ENCODE results near the gene AK3. TPM values are rescaled to one million over a fixed set of nuclear protein-coding genes. Genes with fewer than 3 reads are reported as not detected.

Gene AK3
- total RNA-seq, 1 experiment from 2014 or later, result 41.5 TPM

- H2BK15ac ChIP-seq (ENCODE audit: low read depth, low read length), result no peak overlapping the region
- no peak overlapping the region for H2BK120ac ChIP-seq (ENCODE audit: low read depth, low read length, poor library complexity, severe bottlenecking)
- H3K4me1 Mint-ChIP-seq, result no peaks in the 10 kb centered on the region
- H3K4me3 Mint-ChIP-seq, result no peak overlapping the region
- WGBS (ENCODE audit: extremely low coverage, insufficient read length, low lambda C conversion rate), result no CpG with 5 or more reads among the region's 4 CpGs
- H3K9me3 Mint-ChIP-seq, result no peaks in the 10 kb centered on the region
- no peak overlapping the region for H2BK20ac ChIP-seq (ENCODE audit: low read depth, low read length, poor library complexity, severe bottlenecking)
- H3K27ac ChIP-seq (ENCODE audit: insufficient read length, low read depth, low read length), result no peak overlapping the region
- peaks cover 1% of the 10 kb centered on the region; the same call in 1 of the 2 replicates for H3K79me2 ChIP-seq (ENCODE audit: insufficient read depth, low read length)
- H3K4ac ChIP-seq (ENCODE audit: low read depth, low read length), result no peak overlapping the region
- H2BK12ac ChIP-seq (ENCODE audit: insufficient read length, low read depth, low read length), result no peak overlapping the region
- no peaks in the 10 kb centered on the region for H3K4me1 ChIP-seq (ENCODE audit: insufficient read depth, low read length)
- no peaks in the 10 kb centered on the region for H4K20me1 ChIP-seq (ENCODE audit: control insufficient read depth, insufficient read depth, insufficient read length)
- no peak overlapping the region for H3K23ac ChIP-seq (ENCODE audit: insufficient read length, low read depth, low read length)
- no peak overlapping the region for H2AFZ ChIP-seq (ENCODE audit: low read length)
- no peak overlapping the region for H3T11ph ChIP-seq (ENCODE audit: low read length)
- peaks cover 5% of the 10 kb centered on the region for H3K79me1 ChIP-seq (ENCODE audit: insufficient read depth, low read depth, low read length, poor library complexity, severe bottlenecking)
- no peak for DNase-seq
- no peaks in the 10 kb centered on the region for H3K27me3 ChIP-seq (ENCODE audit: insufficient read depth, low read length)
- no peak overlapping the region for H2BK5ac ChIP-seq (ENCODE audit: insufficient read length, low read length)
- no peak overlapping the region for H4K5ac ChIP-seq (ENCODE audit: insufficient read length, low read depth, low read length)
- no peak overlapping the region for H3K4me2 ChIP-seq (ENCODE audit: insufficient read depth, insufficient read length, low read length)
- no peak overlapping the region for H3K9ac ChIP-seq (ENCODE audit: extremely low read depth, insufficient read length, low read length)
- H4K91ac ChIP-seq (ENCODE audit: insufficient read length, low read depth, low read length), result no peak overlapping the region
- no peaks in the 10 kb centered on the region for H3K23me2 ChIP-seq (ENCODE audit: insufficient read length, low read depth, low read length, poor library complexity, severe bottlenecking)
- H3K27ac Mint-ChIP-seq, result no peak overlapping the region
- H3K14ac ChIP-seq (ENCODE audit: insufficient read depth, low read length), result no peak overlapping the region
- no peak overlapping the region for H3K18ac ChIP-seq (ENCODE audit: insufficient read length, low read depth, low read length)
- no peak overlapping the region for H3K56ac ChIP-seq (ENCODE audit: insufficient read length, low read depth, low read length)
- H3K9me3 ChIP-seq (ENCODE audit: control insufficient read depth, low read depth, low read length), result no peaks in the 10 kb centered on the region
- no peak overlapping the region for H2AK5ac ChIP-seq (ENCODE audit: insufficient read length, low read length)
- peaks cover 0 to 51% (median 31%) of the 10 kb centered on the region in 3 experiments for H3K36me3 Mint-ChIP-seq (ENCODE audit: insufficient read depth in 1 of 3, low read depth in 3 of 3)
- no peak overlapping the region for H4K8ac ChIP-seq (replicated peaks; ENCODE audit: insufficient read length, low read depth, low read length)
- no peak for TF ChIP-seq CTCF (conservative IDR thresholded peaks at IDR 0.05)
- no peaks in the 10 kb centered on the region for H3K27me3 Mint-ChIP-seq (ENCODE audit: low read depth)
Observed at GRCh38 chr9:4721736-4722135, 19.3 kb downstream of the AK3 start.
